Neural cell (in vitro differentiated cells): ENCODE results near the gene ACOX2. TPM values are rescaled to one million over a fixed set of nuclear protein-coding genes. Genes with fewer than 3 reads are reported as not detected.

ENCODE experiments used
- H2AFZ ChIP-seq: fragments of 200-600, 300-800 bp; sonication (generic), shearing (Covaris generic); 2 replicates; pipeline ENCODE4 v1.6.0; 2014; ENCODE audit warnings: low read depth, mild to moderate bottlenecking, antibody characterized with exemption, low read length, moderate library complexity
- H3F3A ChIP-seq: fragments of 200-600 bp; shearing (Covaris generic); 2 replicates; pipeline ENCODE4 v1.6.1; 2016; ENCODE audit warnings: mild to moderate bottlenecking, moderate library complexity, mixed read lengths, antibody characterized with exemption, low read length; ENCODE audit not compliant: insufficient read depth, poor library complexity, severe bottlenecking
- H3K27ac ChIP-seq: fragments of 200-600, 300-800 bp; sonication (generic), shearing (Covaris generic); 2 replicates; pipeline ENCODE4 v1.5.1; 2014; ENCODE audit warnings: mild to moderate bottlenecking, low read length, moderate library complexity
- H3K27me3 ChIP-seq: fragments of 300-800, 200-600 bp; sonication (generic), shearing (Covaris generic); 2 replicates; pipeline ENCODE4 v1.6.0; 2014; ENCODE audit warnings: mild to moderate bottlenecking, low read depth, low read length, moderate library complexity; ENCODE audit not compliant: insufficient read depth
- H3K36me3 ChIP-seq: fragments of 300-800, 200-600 bp; sonication (generic), shearing (Covaris generic); 2 replicates; pipeline ENCODE4 v1.5.1; 2014; ENCODE audit warnings: mild to moderate bottlenecking, antibody characterized with exemption, low read length, moderate library complexity; ENCODE audit not compliant: insufficient read depth
- H3K4me2 ChIP-seq: fragments of 300-800, 200-600 bp; sonication (generic), shearing (Covaris generic); 2 replicates; pipeline ENCODE4 v1.6.0; 2014; ENCODE audit warnings: mild to moderate bottlenecking, low read length
- H3K4me3 ChIP-seq: fragments of 300-800, 200-600 bp; sonication (generic), shearing (Covaris generic); 2 replicates; pipeline ENCODE4 v1.5.1; 2014; ENCODE audit warnings: mild to moderate bottlenecking, low read length, moderate library complexity
- H3K79me2 ChIP-seq: fragments of 200-600 bp; shearing (Covaris generic); replicated peaks from 2 replicates; pipeline ENCODE4 v1.6.0; 2014; ENCODE audit warnings: mild to moderate bottlenecking, low read length, moderate library complexity; ENCODE audit not compliant: insufficient read depth
- H3K9ac ChIP-seq: fragments of 300-800, 200-600 bp; sonication (generic), shearing (Covaris generic); 2 replicates; pipeline ENCODE4 v1.6.1; 2016; ENCODE audit warnings: mild to moderate bottlenecking, low read length, mixed read lengths
- H3K9me2 ChIP-seq: fragments of 200-600 bp; shearing (Covaris generic); 2 replicates; pipeline ENCODE4 v1.6.1; 2016; ENCODE audit warnings: mild to moderate bottlenecking, low read length, mixed read lengths; ENCODE audit not compliant: insufficient read depth
- H3K9me3 ChIP-seq: fragments of 200-600, 300-800 bp; sonication (generic), shearing (Covaris generic); 2 replicates; pipeline ENCODE4 v1.6.1; 2016; ENCODE audit warnings: mild to moderate bottlenecking, mixed run types, low read length, moderate library complexity, mixed read lengths
- H4K20me1 ChIP-seq: fragments of 200-600 bp; shearing (Covaris generic); 2 replicates; pipeline ENCODE4 v1.6.1; 2016; ENCODE audit warnings: mild to moderate bottlenecking, mixed run types; ENCODE audit not compliant: insufficient read depth
- EP300 ChIP-seq: fragments of 450-650 bp; conservative IDR thresholded peaks from 2 replicates; pipeline ENCODE4 v1.6.1; 2014; ENCODE audit warnings: antibody characterized with exemption, mild to moderate bottlenecking, moderate library complexity; ENCODE audit not compliant: poor library complexity, severe bottlenecking
- EZH2 ChIP-seq: fragments of 200-600, 300-800 bp; shearing (Covaris generic), sonication (generic); IDR thresholded peaks from 2 replicates; pipeline ENCODE4 v1.6.1; 2014; ENCODE audit warnings: antibody characterized with exemption, low read length, borderline replicate concordance, mild to moderate bottlenecking; ENCODE audit not compliant: insufficient read depth, poor library complexity, severe bottlenecking
- MXI1 ChIP-seq: fragments of 450-650 bp; conservative IDR thresholded peaks from 2 replicates; pipeline ENCODE4 v1.6.1; 2014; ENCODE audit warnings: antibody characterized with exemption, mild to moderate bottlenecking; ENCODE audit not compliant: poor library complexity, severe bottlenecking
- POLR2AphosphoS5 ChIP-seq: IDR thresholded peaks from 2 replicates; pipeline ENCODE4 v1.6.1; 2012
- RAD21 ChIP-seq: fragments of 450-650 bp; conservative IDR thresholded peaks from 2 replicates; pipeline ENCODE4 v1.6.1; 2014; ENCODE audit warnings: antibody characterized with exemption, mild to moderate bottlenecking, moderate library complexity
- SMC3 ChIP-seq: fragments of 450-650 bp; conservative IDR thresholded peaks from 2 replicates; pipeline ENCODE4 v1.6.1; 2014; ENCODE audit warnings: antibody characterized with exemption, mild to moderate bottlenecking, moderate library complexity; ENCODE audit not compliant: poor library complexity
- TAF1 ChIP-seq: IDR thresholded peaks from 2 replicates; pipeline ENCODE4 v1.6.1; 2012; ENCODE audit warnings: low read depth
- polyA plus RNA-seq: library from polyadenylated mRNA; depleted of rRNA; stranded (reverse); fragments of >200 nt; gene quantifications from 2 replicates; pipeline ENCODE4 v1.2.3, GENCODE V29; 2014
- TF ChIP-seq, protein P1 (sequence below): fragments of 450-650 bp; IDR thresholded peaks from 2 replicates; pipeline ENCODE4 v1.5.1; 2014; ENCODE audit warnings: antibody characterized with exemption, mild to moderate bottlenecking, moderate library complexity; ENCODE audit not compliant: poor library complexity, severe bottlenecking
- TF ChIP-seq, protein P2 (sequence below): IDR thresholded peaks from 2 replicates; pipeline ENCODE4 v1.6.1; 2012; ENCODE audit warnings: borderline replicate concordance

ACOX2 gene
- polyA plus RNA-seq, 1 donor from 2014 or later, result not detected

- Histone ChIP-seq H4K20me1 (no peaks in the 10 kb centered on the region), H3K9me3 (no peaks in the 10 kb centered on the region), H3K4me3 (no peak overlapping the region), H3K36me3 (no peaks in the 10 kb centered on the region), H3K27me3 (no peaks in the 10 kb centered on the region), H3F3A (no peaks in the 10 kb centered on the region), H3K9ac (no peak overlapping the region), H3K79me2 (no peaks in the 10 kb centered on the region), H3K9me2 (no peaks in the 10 kb centered on the region), H3K27ac (no peak overlapping the region), H3K4me2 (no peak overlapping the region), H2AFZ (no peak overlapping the region)
- TF ChIP-seq POLR2AphosphoS5, result no peak
- no peak for TF ChIP-seq EZH2
- TF ChIP-seq, protein P1, sequence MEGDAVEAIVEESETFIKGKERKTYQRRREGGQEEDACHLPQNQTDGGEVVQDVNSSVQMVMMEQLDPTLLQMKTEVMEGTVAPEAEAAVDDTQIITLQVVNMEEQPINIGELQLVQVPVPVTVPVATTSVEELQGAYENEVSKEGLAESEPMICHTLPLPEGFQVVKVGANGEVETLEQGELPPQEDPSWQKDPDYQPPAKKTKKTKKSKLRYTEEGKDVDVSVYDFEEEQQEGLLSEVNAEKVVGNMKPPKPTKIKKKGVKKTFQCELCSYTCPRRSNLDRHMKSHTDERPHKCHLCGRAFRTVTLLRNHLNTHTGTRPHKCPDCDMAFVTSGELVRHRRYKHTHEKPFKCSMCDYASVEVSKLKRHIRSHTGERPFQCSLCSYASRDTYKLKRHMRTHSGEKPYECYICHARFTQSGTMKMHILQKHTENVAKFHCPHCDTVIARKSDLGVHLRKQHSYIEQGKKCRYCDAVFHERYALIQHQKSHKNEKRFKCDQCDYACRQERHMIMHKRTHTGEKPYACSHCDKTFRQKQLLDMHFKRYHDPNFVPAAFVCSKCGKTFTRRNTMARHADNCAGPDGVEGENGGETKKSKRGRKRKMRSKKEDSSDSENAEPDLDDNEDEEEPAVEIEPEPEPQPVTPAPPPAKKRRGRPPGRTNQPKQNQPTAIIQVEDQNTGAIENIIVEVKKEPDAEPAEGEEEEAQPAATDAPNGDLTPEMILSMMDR, result no peak
- TF ChIP-seq EP300, result no peak
- TF ChIP-seq MXI1, result no peak
- TF ChIP-seq, protein P2, sequence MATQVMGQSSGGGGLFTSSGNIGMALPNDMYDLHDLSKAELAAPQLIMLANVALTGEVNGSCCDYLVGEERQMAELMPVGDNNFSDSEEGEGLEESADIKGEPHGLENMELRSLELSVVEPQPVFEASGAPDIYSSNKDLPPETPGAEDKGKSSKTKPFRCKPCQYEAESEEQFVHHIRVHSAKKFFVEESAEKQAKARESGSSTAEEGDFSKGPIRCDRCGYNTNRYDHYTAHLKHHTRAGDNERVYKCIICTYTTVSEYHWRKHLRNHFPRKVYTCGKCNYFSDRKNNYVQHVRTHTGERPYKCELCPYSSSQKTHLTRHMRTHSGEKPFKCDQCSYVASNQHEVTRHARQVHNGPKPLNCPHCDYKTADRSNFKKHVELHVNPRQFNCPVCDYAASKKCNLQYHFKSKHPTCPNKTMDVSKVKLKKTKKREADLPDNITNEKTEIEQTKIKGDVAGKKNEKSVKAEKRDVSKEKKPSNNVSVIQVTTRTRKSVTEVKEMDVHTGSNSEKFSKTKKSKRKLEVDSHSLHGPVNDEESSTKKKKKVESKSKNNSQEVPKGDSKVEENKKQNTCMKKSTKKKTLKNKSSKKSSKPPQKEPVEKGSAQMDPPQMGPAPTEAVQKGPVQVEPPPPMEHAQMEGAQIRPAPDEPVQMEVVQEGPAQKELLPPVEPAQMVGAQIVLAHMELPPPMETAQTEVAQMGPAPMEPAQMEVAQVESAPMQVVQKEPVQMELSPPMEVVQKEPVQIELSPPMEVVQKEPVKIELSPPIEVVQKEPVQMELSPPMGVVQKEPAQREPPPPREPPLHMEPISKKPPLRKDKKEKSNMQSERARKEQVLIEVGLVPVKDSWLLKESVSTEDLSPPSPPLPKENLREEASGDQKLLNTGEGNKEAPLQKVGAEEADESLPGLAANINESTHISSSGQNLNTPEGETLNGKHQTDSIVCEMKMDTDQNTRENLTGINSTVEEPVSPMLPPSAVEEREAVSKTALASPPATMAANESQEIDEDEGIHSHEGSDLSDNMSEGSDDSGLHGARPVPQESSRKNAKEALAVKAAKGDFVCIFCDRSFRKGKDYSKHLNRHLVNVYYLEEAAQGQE, result no peak
- TF ChIP-seq RAD21, result no peak
- no peak for TF ChIP-seq SMC3
- no peak for TF ChIP-seq TAF1
These were observed 5.0 kb downstream of the ACOX2 start for GRCh38 chr3:58531956-58532355.

DNA sequence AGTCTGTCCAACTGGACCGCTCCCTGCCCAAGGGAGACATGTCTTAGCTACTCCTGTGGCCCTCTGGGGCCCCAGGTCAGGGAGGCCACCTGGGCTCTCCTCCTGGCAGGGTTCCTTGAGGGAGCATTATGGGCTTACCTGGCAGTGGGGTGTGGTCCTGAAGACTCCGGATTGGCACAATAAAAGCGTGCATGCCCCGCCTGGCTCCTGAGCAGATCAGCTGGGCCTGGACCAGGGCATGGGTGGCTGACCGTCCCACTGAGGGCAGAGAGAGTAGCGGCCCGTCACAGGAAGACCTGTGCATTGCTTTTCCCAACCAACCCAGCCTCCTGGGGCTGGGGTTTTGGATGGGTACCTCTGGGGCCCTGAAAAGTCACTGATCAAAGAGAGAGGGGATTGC lies 5.4 kb downstream of the ACOX2 start:
- TF ChIP-seq EP300 (no peak), MXI1 (no peak), TAF1 (no peak), SMC3 (no peak), EZH2 (no peak), POLR2AphosphoS5 (no peak)
- Histone ChIP-seq H3K4me3 (no peak overlapping the region), H3K79me2 (no peaks in the 10 kb centered on the region), H3K9ac (no peak overlapping the region), H3K9me2 (no peaks in the 10 kb centered on the region), H3K4me2 (no peak overlapping the region), H3F3A (no peaks in the 10 kb centered on the region), H2AFZ (no peak overlapping the region), H3K27me3 (no peaks in the 10 kb centered on the region), H3K27ac (no peak overlapping the region), H4K20me1 (no peaks in the 10 kb centered on the region), H3K9me3 (no peaks in the 10 kb centered on the region), H3K36me3 (no peaks in the 10 kb centered on the region)
